Activated CD8-positive, alpha-beta T cell treated with anti-CD3 and anti-CD28 coated beads for 36 hours (primary cell): ENCODE results near the gene BLCAP. TPM values are rescaled to one million over a fixed set of nuclear protein-coding genes. Genes with fewer than 3 reads are reported as not detected.

Experiments
- ATAC-seq: fragments of 200-7000 bp; cut with Tn5 transposase; one replicate; pipeline ENCODE4 v1.10.0; 2021; ENCODE audit warnings: mild to moderate bottlenecking, moderate library complexity
- CTCF ChIA-PET: fragments of 350-600 bp; sonication (Branson Sonifier 250); formaldehyde crosslinking; loops from one replicate; lab custom pipeline; 2021; ENCODE audit warnings: antibody characterized with exemption; lab: Charles Lee
- POLR2A ChIA-PET: fragments of 350-600 bp; sonication (Branson Sonifier 250); formaldehyde crosslinking; loops from one replicate; lab custom pipeline; 2021; ENCODE audit warnings: antibody characterized with exemption; lab: Charles Lee
- DNase-seq: peaks from one replicate; pipeline ENCODE4 v3.0.0-alpha.2; 2020
- H3K27ac Mint-ChIP-seq: one replicate; pipeline ENCODE4 v1.8.0; 2021; ENCODE audit warnings: mild to moderate bottlenecking, mixed read lengths
- H3K27me3 Mint-ChIP-seq: one replicate; pipeline ENCODE4 v1.8.0; 2021; ENCODE audit warnings: mixed read lengths
- H3K36me3 Mint-ChIP-seq: one replicate; pipeline ENCODE4 v1.8.0; 2021; ENCODE audit warnings: low read depth, mixed read lengths
- H3K4me1 Mint-ChIP-seq: one replicate; pipeline ENCODE4 v1.8.0; 2021; ENCODE audit warnings: low read depth, mixed read lengths
- H3K4me3 Mint-ChIP-seq: one replicate; pipeline ENCODE4 v1.8.0; 2021; ENCODE audit warnings: mild to moderate bottlenecking, moderate library complexity, mixed read lengths
- H3K9me3 Mint-ChIP-seq: one replicate; pipeline ENCODE4 v1.8.0; 2021; ENCODE audit warnings: mixed read lengths
- CTCF ChIP-seq: fragments of 200-600 bp; IDR thresholded peaks from one replicate; pipeline ENCODE4 v1.8.0; 2022; ENCODE audit warnings: antibody characterized with exemption, mild to moderate bottlenecking
- intact Hi-C: fragments of 100-400 bp; cut with micrococcal nuclease; formaldehyde crosslinking; loops from one replicate; pipeline ENCODE4 v1.10.0; 2022
- total RNA-seq, 2 experiments: library from RNA; stranded (reverse); gene quantifications; one replicate each; pipeline ENCODE4 v1.2.3, GENCODE V29; 2021

The BLCAP gene
- total RNA-seq, 2 experiments from 2014 or later = 27.6 to 27.9 TPM

- Mint-ChIP-seq H3K4me1 (peaks cover 30% of the 10 kb centered on the region), H3K9me3 (no peaks in the 10 kb centered on the region), H3K4me3 (no peak overlapping the region), H3K27me3 (no peaks in the 10 kb centered on the region), H3K27ac (no peak overlapping the region), H3K36me3 (no peaks in the 10 kb centered on the region)
- no peak for TF ChIP-seq CTCF
- intact Hi-C loops = loop anchor here (5.0 to 10.0 kb wide), 3 partner anchors 145 to 333 kb away; no protein-coding TSS in a partner anchor
- DNase-seq (no peak), ATAC-seq (no peak)
- ChIA-PET CTCF (interaction anchor here (0.7 to 1.2 kb wide), 4 partner anchors 34 to 338 kb away, joined by 3 to 4 read pairs (median 4); no protein-coding TSS in a partner anchor), POLR2A (no interaction called here)
Measured at GRCh38 chr20:37529968-37530600, 2.4 kb upstream of the BLCAP start.

DNA sequence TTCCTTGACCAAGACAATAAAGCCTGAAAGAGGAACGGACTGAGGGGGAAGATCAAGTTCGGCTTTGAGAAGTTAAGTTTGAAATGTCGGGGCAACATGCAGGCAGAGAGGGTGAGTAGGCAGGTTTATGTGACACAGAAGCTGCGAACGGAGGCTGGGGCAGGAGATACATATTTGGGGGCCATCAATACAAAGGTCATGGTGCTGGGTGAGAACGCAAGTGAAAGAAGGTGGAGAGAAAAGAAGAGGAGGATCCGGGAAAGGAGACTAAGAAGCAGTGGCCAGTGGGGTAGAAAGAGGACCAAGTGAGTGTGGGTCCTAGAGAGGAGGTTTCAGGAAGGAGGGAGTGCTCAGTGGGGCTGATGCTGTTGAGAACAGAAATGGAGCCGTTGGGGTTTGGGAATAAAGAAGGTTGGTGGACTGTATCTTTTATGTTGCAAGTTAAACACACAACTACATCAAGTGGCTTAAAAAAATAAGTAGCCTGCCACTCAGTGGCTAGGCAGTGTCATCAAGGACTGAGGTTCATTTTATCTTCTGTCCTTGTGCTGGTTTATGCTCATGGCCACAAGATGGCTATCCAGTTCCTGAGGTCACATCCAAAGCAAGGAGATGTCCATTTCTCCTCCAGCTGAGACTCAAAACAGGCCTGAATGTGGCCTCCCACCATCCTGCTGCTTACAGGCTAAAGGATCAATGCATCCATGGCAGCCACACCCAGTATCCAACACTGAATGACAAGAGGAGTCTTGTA lies 1.7 kb upstream of the BLCAP start:
- peaks cover 33% of the 10 kb centered on the region for H3K4me1 Mint-ChIP-seq
- H3K36me3 Mint-ChIP-seq = no peaks in the 10 kb centered on the region
- H3K27ac Mint-ChIP-seq = no peak overlapping the region
- no peaks in the 10 kb centered on the region for H3K27me3 Mint-ChIP-seq
- ChIA-PET CTCF (interaction anchor here (0.7 to 1.2 kb wide), 2 partner anchors 35 to 139 kb away, joined by 3 to 4 read pairs; no protein-coding TSS in a partner anchor), POLR2A (interaction anchor here (1.5 kb wide), 1 partner anchor 351 kb away, joined by 4 read pairs; no protein-coding TSS in a partner anchor)
- TF ChIP-seq CTCF = no peak
- intact Hi-C loops = no loop called here
- H3K4me3 Mint-ChIP-seq = peak overlapping the region; percentile 78
- ATAC-seq (no peak), DNase-seq (no peak)
- no peaks in the 10 kb centered on the region for H3K9me3 Mint-ChIP-seq

DNA sequence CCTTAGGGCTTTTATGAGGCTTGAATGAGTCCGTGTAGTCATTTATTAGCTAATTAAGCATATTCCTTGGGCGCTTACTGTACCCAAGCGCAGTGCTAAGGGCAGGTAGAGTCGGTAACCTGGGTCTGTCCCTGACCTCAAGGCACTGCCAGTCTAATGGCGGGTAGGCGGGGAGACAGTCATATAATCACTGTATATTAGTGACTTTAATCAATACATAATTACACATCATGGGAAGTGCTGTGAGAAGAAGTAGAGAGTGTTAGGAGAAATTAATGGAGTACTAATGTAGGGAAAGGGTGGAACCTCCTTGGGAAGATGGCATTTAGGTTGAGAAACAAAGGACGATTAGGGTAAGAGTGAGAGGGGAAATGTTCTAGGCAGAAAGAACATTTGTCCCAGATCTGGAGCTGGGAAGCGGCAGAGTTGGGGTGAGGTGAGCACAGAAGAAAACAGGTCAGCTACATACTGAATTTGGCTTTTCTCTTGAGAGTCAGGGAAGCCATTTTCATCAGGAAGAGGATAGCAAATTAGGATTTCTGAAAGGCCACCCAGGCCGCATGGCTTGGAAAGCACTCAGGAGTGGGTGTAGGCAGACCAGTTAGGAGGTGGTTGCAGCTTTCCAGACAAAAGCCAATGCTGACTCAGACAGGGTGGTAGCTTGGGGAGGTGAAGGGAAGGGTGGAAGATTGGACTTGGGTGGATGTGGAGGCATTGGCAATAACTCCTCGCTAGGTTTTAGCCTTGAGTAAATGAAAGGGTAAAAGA lies 954 bp upstream of the BLCAP start:
- peak; percentile 4 for ATAC-seq
- H3K36me3 Mint-ChIP-seq = no peaks in the 10 kb centered on the region
- POLR2A ChIA-PET = interaction anchor here (1.0 to 1.5 kb wide), 4 partner anchors 9 to 433 kb away, joined by 3 to 5 read pairs (median 4); partner anchors contain the start of genes MANBAL and RBL1
- H3K4me3 Mint-ChIP-seq = peak overlapping the region; percentile 78
- intact Hi-C loops = no loop called here
- DNase-seq = peak; percentile 29
- H3K4me1 Mint-ChIP-seq = peaks cover 37% of the 10 kb centered on the region
- H3K27me3 Mint-ChIP-seq = no peaks in the 10 kb centered on the region
- peak overlapping the region; percentile 100 for H3K27ac Mint-ChIP-seq
- H3K9me3 Mint-ChIP-seq = no peaks in the 10 kb centered on the region
- CTCF ChIA-PET = interaction anchor here (2.0 kb wide), 1 partner anchor 260 kb away, joined by 6 read pairs; no protein-coding TSS in a partner anchor
- no peak for TF ChIP-seq CTCF

- H3K36me3 Mint-ChIP-seq = no peaks in the 10 kb centered on the region
- H3K27me3 Mint-ChIP-seq = no peaks in the 10 kb centered on the region
- TF ChIP-seq CTCF = no peak
- no peak for ATAC-seq
- H3K27ac Mint-ChIP-seq = peak overlapping the region; percentile 100
- DNase-seq = no peak
- ChIA-PET POLR2A (interaction anchor here (1.1 kb wide), 1 partner anchor 431 kb away, joined by 5 read pairs; the partner anchor contains the start of gene RBL1), CTCF (interaction anchor here (2.0 kb wide), 1 partner anchor 258 kb away, joined by 6 read pairs; no protein-coding TSS in a partner anchor)
- peak overlapping the region; percentile 78 for H3K4me3 Mint-ChIP-seq
- intact Hi-C loops = no loop called here
- peaks cover 46% of the 10 kb centered on the region for H3K4me1 Mint-ChIP-seq
- no peaks in the 10 kb centered on the region for H3K9me3 Mint-ChIP-seq
Measured at GRCh38 chr20:37526839-37527637, 638 bp downstream of the BLCAP start.
